CD4-positive, alpha-beta memory T cell (primary cell): ENCODE results near the gene SH3BP2. TPM values are rescaled to one million over a fixed set of nuclear protein-coding genes. Genes with fewer than 3 reads are reported as not detected.
A peak's percentile ranks its signal among the peaks of the same experiment; 100 is the strongest.

Experiments
- CTCF ChIA-PET: fragments of 350-600 bp; sonication (Branson Sonifier 250); formaldehyde crosslinking; loops from one replicate; lab custom pipeline; 2021; ENCODE audit warnings: inconsistent platforms; ENCODE audit not compliant: partially characterized antibody; lab: Charles Lee
- POLR2A ChIA-PET: fragments of 350-600 bp; sonication (Branson Sonifier 250); formaldehyde crosslinking; loops from one replicate; lab custom pipeline; 2021; ENCODE audit not compliant: partially characterized antibody; lab: Charles Lee
- DNase-seq, 5 donors: peaks; one replicate each; pipeline versions ENCODE4 v3.0.0 to v3.0.0-alpha.2; 2020 to 2022; ENCODE audit warnings: mixed read lengths in 1 of 5
- H3K27ac ChIP-seq: one replicate; pipeline ENCODE4 v1.7.0; 2013; ENCODE audit warnings: low read depth, low read length
- H3K27me3 ChIP-seq: 2 replicates; pipeline ENCODE4 v1.7.0; 2013; ENCODE audit warnings: mild to moderate bottlenecking, low read length, moderate library complexity; ENCODE audit not compliant: insufficient read depth
- H3K36me3 ChIP-seq: 2 replicates; pipeline ENCODE4 v1.7.0; 2013; ENCODE audit warnings: mild to moderate bottlenecking, low read length, moderate library complexity; ENCODE audit not compliant: insufficient read depth
- H3K4me1 ChIP-seq: 2 replicates; pipeline ENCODE4 v1.7.0; 2013; ENCODE audit warnings: mild to moderate bottlenecking, low read length, moderate library complexity; ENCODE audit not compliant: insufficient read depth
- H3K4me3 ChIP-seq, 2 donors: one replicate each; pipeline ENCODE4 v1.7.0; 2013; ENCODE audit warnings: low read length in 2 of 2, mild to moderate bottlenecking in 1 of 2
- H3K9me3 ChIP-seq, 2 donors: one replicate each; pipeline ENCODE4 v1.7.0; 2013; ENCODE audit warnings: low read length in 2 of 2, control low read depth in 1 of 2; ENCODE audit not compliant: control insufficient read depth in 1 of 2
- H3K27ac Mint-ChIP-seq, 7 donors: one replicate each; pipeline ENCODE4 v1.8.0; 2020 to 2021; ENCODE audit warnings: mixed read lengths in 7 of 7, mild to moderate bottlenecking in 6 of 7, inconsistent platforms in 3 of 7, moderate library complexity in 3 of 7
- H3K27me3 Mint-ChIP-seq, 2 donors: one replicate each; pipeline ENCODE4 v1.8.0; 2020 to 2021; ENCODE audit warnings: mixed read lengths in 2 of 2
- H3K36me3 Mint-ChIP-seq, 2 donors: one replicate each; pipeline ENCODE4 v1.8.0; 2020 to 2021; ENCODE audit warnings: mixed read lengths in 2 of 2, inconsistent platforms in 1 of 2, mild to moderate bottlenecking in 1 of 2
- H3K4me1 Mint-ChIP-seq, 4 donors: one replicate each; pipeline ENCODE4 v1.8.0; 2020 to 2021; ENCODE audit warnings: mixed read lengths in 4 of 4, mild to moderate bottlenecking in 1 of 4
- H3K4me3 Mint-ChIP-seq, 8 donors: one replicate each; pipeline ENCODE4 v1.8.0; 2020 to 2021; ENCODE audit warnings: mixed read lengths in 8 of 8, mild to moderate bottlenecking in 7 of 8, moderate library complexity in 6 of 8, inconsistent platforms in 3 of 8
- H3K9me3 Mint-ChIP-seq, 8 donors: one replicate each; pipeline ENCODE4 v1.8.0; 2020 to 2021; ENCODE audit warnings: mixed read lengths in 8 of 8, mild to moderate bottlenecking in 5 of 8, inconsistent platforms in 3 of 8, moderate library complexity in 1 of 8
- intact Hi-C: fragments of 100-400 bp; cut with micrococcal nuclease; formaldehyde crosslinking; loops from one replicate; pipeline ENCODE4 v1.15.1; 2023
- polyA plus RNA-seq, 2 donors: library from polyadenylated mRNA; unstranded; fragments of 300-500 nt; fragmentation: Illumina TruSeq; gene quantifications; one replicate each; pipeline ENCODE4 v1.2.3, GENCODE V29; 2021
- total RNA-seq, 2 experiments: library from RNA; stranded (reverse); gene quantifications; one replicate each; pipeline ENCODE4 v1.2.3, GENCODE V29; 2021

Gene SH3BP2
- total and polyA plus RNA-seq, 4 experiments from 2014 or later: 3.8 to 44.3 (median 27.1) TPM

- CTCF ChIA-PET: no interaction called here
- intact Hi-C loops: no loop called here
- Histone ChIP-seq H3K36me3 (no peaks in the 10 kb centered on the region), H3K9me3 (no peaks in the 10 kb centered on the region), H3K27ac (no peak overlapping the region), H3K4me1 (peaks cover 86% of the 10 kb centered on the region), H3K27me3 (no peaks in the 10 kb centered on the region), H3K4me3 (no peak overlapping the region)
- Mint-ChIP-seq H3K4me3 (peak overlapping the region in 1 of 8 donors; percentile 55), H3K4me1 (peaks cover 59 to 93% (median 74%) of the 10 kb centered on the region in 4 donors), H3K36me3 (peaks cover 0 to 8% of the 10 kb centered on the region in 2 donors), H3K9me3 (peaks cover 0 to 4% (median 0%) of the 10 kb centered on the region in 8 donors), H3K27ac (peak overlapping the region in 5 of 7 donors; percentile 34 to 84 (median 68)), H3K27me3 (no peaks in the 10 kb centered on the region)
- no peak for DNase-seq
- POLR2A ChIA-PET: interaction anchor here (0.7 to 1.0 kb wide), 2 partner anchors 8 to 33 kb away, joined by 3 to 4 read pairs; no protein-coding TSS in a partner anchor
Measured at GRCh38 chr4:2865196-2865780, 72.4 kb downstream of the SH3BP2 start.

DNA sequence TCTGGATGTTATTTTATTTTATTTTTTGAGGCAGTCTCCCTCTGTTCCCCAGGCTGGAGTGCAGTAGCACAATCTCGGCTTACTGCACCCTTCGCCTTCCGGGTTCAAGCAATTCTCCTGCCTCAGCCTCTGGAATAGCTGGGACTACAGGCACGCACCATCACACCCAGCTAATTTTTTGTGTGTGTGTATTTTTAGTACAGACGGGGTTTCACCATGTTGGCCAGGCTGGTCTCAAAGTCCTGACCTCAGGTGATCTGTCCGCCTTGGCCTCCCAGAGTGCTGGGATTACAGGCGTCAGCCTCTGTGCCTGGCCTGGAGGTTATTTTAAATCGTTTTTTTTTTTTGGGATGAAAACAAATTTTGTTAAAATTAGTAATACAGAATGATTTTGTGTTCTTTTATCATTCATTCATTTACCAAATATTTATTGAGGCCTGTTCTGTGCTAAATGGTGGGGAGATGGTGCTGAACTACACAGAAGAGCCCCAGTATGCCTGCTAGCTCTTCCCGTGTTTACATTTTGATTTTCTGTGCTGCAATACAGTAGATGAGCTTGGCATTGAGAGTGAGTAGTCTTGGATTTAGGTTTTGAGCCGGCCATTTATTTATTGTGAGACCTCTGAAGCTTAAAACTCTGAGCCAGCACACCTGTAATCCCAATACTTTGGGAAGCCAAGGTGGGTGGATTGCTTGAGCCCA is 73.4 kb downstream of the SH3BP2 start:
- Mint-ChIP-seq H3K4me1 (peaks cover 54 to 91% (median 73%) of the 10 kb centered on the region in 4 donors), H3K27ac (no peak overlapping the region), H3K4me3 (no peak overlapping the region), H3K27me3 (no peaks in the 10 kb centered on the region), H3K36me3 (peaks cover 0 to 10% of the 10 kb centered on the region in 2 donors), H3K9me3 (peaks cover 0 to 1% (median 0%) of the 10 kb centered on the region in 8 donors)
- H3K9me3 ChIP-seq: no peaks in the 10 kb centered on the region
- H3K4me3 ChIP-seq: no peak overlapping the region
- no peaks in the 10 kb centered on the region for H3K27me3 ChIP-seq
- peaks cover 77% of the 10 kb centered on the region for H3K4me1 ChIP-seq
- CTCF ChIA-PET: no interaction called here
- H3K27ac ChIP-seq: no peak overlapping the region
- DNase-seq: no peak
- intact Hi-C loops: no loop called here
- H3K36me3 ChIP-seq: no peaks in the 10 kb centered on the region
- POLR2A ChIA-PET: interaction anchor here (1.8 kb wide), 1 partner anchor 17 kb away, joined by 4 read pairs; no protein-coding TSS in a partner anchor

DNA sequence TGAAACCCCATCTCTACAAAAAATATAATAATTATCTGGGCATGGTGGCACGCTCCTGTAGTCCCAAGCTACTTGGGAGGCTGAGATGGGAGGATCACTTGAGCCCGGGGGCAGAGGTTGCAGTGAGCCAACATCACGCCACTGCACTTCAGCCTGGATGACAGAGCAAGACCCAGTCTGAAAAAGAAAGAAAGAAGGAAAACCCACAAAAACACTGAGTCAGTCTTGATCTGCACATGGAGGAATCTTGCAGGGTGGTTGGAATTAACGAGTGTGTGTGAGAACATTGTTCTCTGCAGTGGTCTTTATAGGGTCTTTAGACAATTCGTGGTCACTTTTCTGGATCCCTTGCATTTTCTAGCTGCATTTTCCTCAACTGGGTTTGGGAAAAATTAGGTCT is 74.0 kb downstream of the SH3BP2 start:
- Histone ChIP-seq H3K27ac (no peak overlapping the region), H3K36me3 (no peaks in the 10 kb centered on the region), H3K27me3 (no peaks in the 10 kb centered on the region), H3K4me3 (no peak overlapping the region), H3K9me3 (no peaks in the 10 kb centered on the region), H3K4me1 (peaks cover 77% of the 10 kb centered on the region)
- Mint-ChIP-seq H3K27ac (peak overlapping the region in 4 of 7 donors; percentile 31 to 65 (median 60)), H3K4me3 (peak overlapping the region in 1 of 8 donors; percentile 27), H3K36me3 (peaks cover 0 to 14% of the 10 kb centered on the region in 2 donors), H3K9me3 (peaks cover 0 to 1% (median 0%) of the 10 kb centered on the region in 8 donors), H3K4me1 (peaks cover 54 to 91% (median 72%) of the 10 kb centered on the region in 4 donors), H3K27me3 (no peaks in the 10 kb centered on the region)
- DNase-seq: no peak
- CTCF ChIA-PET: no interaction called here
- POLR2A ChIA-PET: interaction anchor here (1.8 kb wide), 1 partner anchor 17 kb away, joined by 4 read pairs; no protein-coding TSS in a partner anchor
- intact Hi-C loops: no loop called here

- Histone ChIP-seq H3K4me1 (peaks cover 74% of the 10 kb centered on the region), H3K27ac (no peak overlapping the region)
- CTCF ChIA-PET: interaction anchor here (0.9 kb wide), 1 partner anchor 11 kb away, joined by 4 read pairs; no protein-coding TSS in a partner anchor
Measured at GRCh38 chr4:2867758-2868491, 75.0 kb downstream of the SH3BP2 start.

DNA sequence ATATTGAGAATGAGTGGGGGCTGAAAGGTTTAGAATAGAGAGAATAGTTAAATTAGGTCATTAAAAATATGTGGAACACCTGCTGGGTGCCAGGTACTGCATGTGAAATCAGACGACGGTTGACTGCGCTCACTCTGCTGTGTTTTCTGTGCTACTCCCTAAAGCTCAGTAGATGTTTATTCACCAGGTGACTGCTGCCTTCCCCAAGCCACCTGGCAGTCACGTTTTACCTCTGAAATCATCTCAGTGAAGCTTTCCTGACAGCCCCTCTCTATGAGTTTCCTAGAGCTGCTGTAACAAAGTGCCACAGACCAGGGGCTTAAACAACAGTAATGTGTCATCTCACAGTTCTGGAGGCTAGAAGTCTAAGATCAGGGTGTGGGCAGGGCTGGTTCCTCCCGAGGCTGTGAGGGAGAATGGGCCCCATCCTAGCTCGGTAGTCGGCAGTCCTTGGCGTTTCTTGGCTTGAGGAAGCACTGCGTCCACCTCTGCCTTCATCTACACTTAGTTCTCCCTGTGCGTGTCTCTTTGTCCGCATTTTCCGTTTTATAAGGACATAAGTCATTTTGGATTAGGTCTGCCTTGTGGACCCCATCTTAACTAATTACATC is 76.1 kb downstream of the SH3BP2 start:
- no peaks in the 10 kb centered on the region for H3K9me3 ChIP-seq
- no peaks in the 10 kb centered on the region for H3K36me3 ChIP-seq
- Mint-ChIP-seq H3K36me3 (peaks cover 0 to 15% of the 10 kb centered on the region in 2 donors), H3K27ac (peak overlapping the region in 5 of 7 donors; percentile 3 to 81 (median 64)), H3K4me3 (no peak overlapping the region), H3K27me3 (no peaks in the 10 kb centered on the region), H3K4me1 (peaks cover 47 to 85% (median 66%) of the 10 kb centered on the region in 4 donors), H3K9me3 (peaks cover 0 to 1% (median 0%) of the 10 kb centered on the region in 8 donors)
- no peak for DNase-seq
- intact Hi-C loops: no loop called here
- H3K4me1 ChIP-seq: peaks cover 73% of the 10 kb centered on the region
- no peaks in the 10 kb centered on the region for H3K27me3 ChIP-seq
- POLR2A ChIA-PET: interaction anchor here (1.3 kb wide), 1 partner anchor 71 kb away, joined by 3 read pairs; no protein-coding TSS in a partner anchor
- H3K4me3 ChIP-seq: no peak overlapping the region
- CTCF ChIA-PET: no interaction called here
- H3K27ac ChIP-seq: no peak overlapping the region

More at GRCh38 chr4:2867758-2868491, 75.0 kb downstream of the SH3BP2 start:
- H3K4me3 Mint-ChIP-seq: no peak overlapping the region
- H3K27ac Mint-ChIP-seq: peak overlapping the region in 6 of 7 donors; percentile 4 to 81 (median 39)
- no peak overlapping the region for H3K4me3 ChIP-seq
- H3K9me3 ChIP-seq: no peaks in the 10 kb centered on the region
- H3K4me1 Mint-ChIP-seq: peaks cover 48 to 84% (median 66%) of the 10 kb centered on the region in 4 donors
- intact Hi-C loops: no loop called here
- POLR2A ChIA-PET: interaction anchor here (1.8 kb wide), 1 partner anchor 18 kb away, joined by 4 read pairs; no protein-coding TSS in a partner anchor
- DNase-seq: no peak
- H3K9me3 Mint-ChIP-seq: peaks cover 0 to 1% (median 0%) of the 10 kb centered on the region in 8 donors
- no peaks in the 10 kb centered on the region for H3K36me3 ChIP-seq
- H3K27me3 ChIP-seq: no peaks in the 10 kb centered on the region
- peaks cover 0 to 15% of the 10 kb centered on the region in 2 donors for H3K36me3 Mint-ChIP-seq
- no peaks in the 10 kb centered on the region for H3K27me3 Mint-ChIP-seq

- Mint-ChIP-seq H3K27ac (peak overlapping the region in 5 of 7 donors; percentile 23 to 35 (median 26)), H3K27me3 (no peaks in the 10 kb centered on the region), H3K4me1 (peaks cover 47 to 87% (median 64%) of the 10 kb centered on the region in 4 donors), H3K36me3 (peaks cover 0 to 15% of the 10 kb centered on the region in 2 donors), H3K9me3 (peaks cover 0 to 1% (median 0%) of the 10 kb centered on the region in 8 donors), H3K4me3 (no peak overlapping the region)
- H3K27ac ChIP-seq: no peak overlapping the region
- peaks cover 73% of the 10 kb centered on the region for H3K4me1 ChIP-seq
- no peak overlapping the region for H3K4me3 ChIP-seq
- intact Hi-C loops: no loop called here
- H3K27me3 ChIP-seq: no peaks in the 10 kb centered on the region
- no peak for DNase-seq
- CTCF ChIA-PET: no interaction called here
- no peaks in the 10 kb centered on the region for H3K9me3 ChIP-seq
- POLR2A ChIA-PET: interaction anchor here (1.3 kb wide), 1 partner anchor 72 kb away, joined by 3 read pairs; no protein-coding TSS in a partner anchor
- H3K36me3 ChIP-seq: no peaks in the 10 kb centered on the region
Measured at GRCh38 chr4:2869659-2870058, 76.8 kb downstream of the SH3BP2 start.
